Lung (tissue), 12 donors: ENCODE results near the gene KRTAP10-8. TPM values are rescaled to one million over a fixed set of nuclear protein-coding genes. Genes with fewer than 3 reads are reported as not detected.

Experiments
- ATAC-seq: fragments of 200-7000 bp; cut with Tn5 transposase; one replicate; pipeline ENCODE4 v1.9.1; 2020; ENCODE audit warnings: moderate number of reproducible peaks; ENCODE audit not compliant: insufficient read depth, low FRiP score
- DNase-seq, 3 donors: peaks; one replicate each; pipeline ENCODE4 v3.0.0-alpha.2; 2013 to 2017
- H3K27ac ChIP-seq, 2 donors: one replicate each; pipeline ENCODE4 v1.5.1; 2013; ENCODE audit warnings: mild to moderate bottlenecking in 2 of 2, moderate library complexity in 2 of 2, control low read depth in 1 of 2, inconsistent platforms in 1 of 2, low read depth in 1 of 2, low read length in 1 of 2
- H3K27me3 ChIP-seq, 3 donors: one replicate each; pipeline ENCODE4 v1.5.1; 2013; ENCODE audit warnings: low read length in 2 of 3; ENCODE audit not compliant: control insufficient read depth in 3 of 3, insufficient read depth in 3 of 3
- H3K36me3 ChIP-seq, 4 donors: one replicate each; pipeline ENCODE4 v1.5.1; 2013; ENCODE audit warnings: low read length in 4 of 4, mild to moderate bottlenecking in 1 of 4, moderate library complexity in 1 of 4; ENCODE audit not compliant: control insufficient read depth in 4 of 4, insufficient read depth in 4 of 4
- H3K4me1 ChIP-seq, 5 donors: one replicate each; pipeline ENCODE4 v1.5.1; 2013; ENCODE audit warnings: low read length in 5 of 5, mild to moderate bottlenecking in 2 of 5, moderate library complexity in 1 of 5; ENCODE audit not compliant: control insufficient read depth in 5 of 5, insufficient read depth in 5 of 5
- H3K4me3 ChIP-seq: one replicate; pipeline ENCODE4 v1.5.1; 2013; ENCODE audit warnings: mild to moderate bottlenecking, control low read depth, moderate library complexity
- H3K9ac ChIP-seq, 2 donors: one replicate each; pipeline ENCODE4 v1.5.1; 2013; ENCODE audit warnings: low read length in 2 of 2, control low read depth in 1 of 2; ENCODE audit not compliant: insufficient read depth in 1 of 2
- H3K9me3 ChIP-seq, 4 donors: one replicate each; pipeline ENCODE4 v1.5.1; 2013; ENCODE audit warnings: low read length in 3 of 4, mild to moderate bottlenecking in 1 of 4, moderate library complexity in 1 of 4; ENCODE audit not compliant: control insufficient read depth in 4 of 4, insufficient read depth in 3 of 4
- WGBS, 2 donors: extraction: QIAGEN DNeasy Blood & Tissue Kit; methylation state at CpG; one replicate each; pipeline ENCODE4 v1.1.7; 2013; 5-methylcytosine and 5-hydroxymethylcytosine counted together
- polyA plus RNA-seq, 2 donors: library from polyadenylated mRNA; stranded (reverse); fragments of 200-250 nt; gene quantifications; one replicate each; pipeline ENCODE4 v1.2.1, GENCODE V29; 2013
- total RNA-seq, 2 donors: library from RNA; depleted of rRNA in 1 of 2; stranded (reverse); fragments of >200 nt in 1 of 2; gene quantifications; one replicate each; pipeline ENCODE4 v1.2.1, GENCODE V29; 2014 to 2021
- TF ChIP-seq, protein P1 (sequence below): IDR thresholded peaks from 2 replicates; pipeline ENCODE4 v1.5.1; 2012; ENCODE audit warnings: mild to moderate bottlenecking; ENCODE audit errors: control extremely low read depth, extremely low read depth
- donor health status: control.
- donor health status: control.
- donor health status: Bipolar disorder and iron deficiency.
- donor health status: healthy.
- donor health status: DM: yes; HTN: yes; CAD: no.

Gene KRTAP10-8
- total and polyA plus RNA-seq, 4 donors, result not detected

DNA sequence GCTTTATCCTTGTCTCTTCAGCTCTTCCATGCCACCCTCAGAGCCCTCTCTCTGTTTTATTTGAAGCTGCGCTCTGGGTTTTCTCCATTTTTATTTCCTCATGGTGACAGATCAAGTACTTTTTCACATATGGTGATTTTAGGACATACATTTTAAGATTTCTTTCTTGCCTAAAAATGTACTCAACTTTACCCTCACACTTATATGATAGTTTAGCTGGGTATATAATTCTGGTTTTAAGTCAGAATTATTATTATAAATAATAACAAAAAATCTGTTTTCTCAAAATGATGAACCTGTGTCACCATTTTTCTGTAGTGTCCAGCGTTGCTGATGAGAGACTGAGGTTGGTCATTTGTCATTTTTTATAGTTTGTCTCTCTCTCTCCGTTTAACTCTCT is 30.7 kb upstream of the KRTAP10-8 start:
- no peak overlapping the region for H3K27ac ChIP-seq
- TF ChIP-seq, protein P1, sequence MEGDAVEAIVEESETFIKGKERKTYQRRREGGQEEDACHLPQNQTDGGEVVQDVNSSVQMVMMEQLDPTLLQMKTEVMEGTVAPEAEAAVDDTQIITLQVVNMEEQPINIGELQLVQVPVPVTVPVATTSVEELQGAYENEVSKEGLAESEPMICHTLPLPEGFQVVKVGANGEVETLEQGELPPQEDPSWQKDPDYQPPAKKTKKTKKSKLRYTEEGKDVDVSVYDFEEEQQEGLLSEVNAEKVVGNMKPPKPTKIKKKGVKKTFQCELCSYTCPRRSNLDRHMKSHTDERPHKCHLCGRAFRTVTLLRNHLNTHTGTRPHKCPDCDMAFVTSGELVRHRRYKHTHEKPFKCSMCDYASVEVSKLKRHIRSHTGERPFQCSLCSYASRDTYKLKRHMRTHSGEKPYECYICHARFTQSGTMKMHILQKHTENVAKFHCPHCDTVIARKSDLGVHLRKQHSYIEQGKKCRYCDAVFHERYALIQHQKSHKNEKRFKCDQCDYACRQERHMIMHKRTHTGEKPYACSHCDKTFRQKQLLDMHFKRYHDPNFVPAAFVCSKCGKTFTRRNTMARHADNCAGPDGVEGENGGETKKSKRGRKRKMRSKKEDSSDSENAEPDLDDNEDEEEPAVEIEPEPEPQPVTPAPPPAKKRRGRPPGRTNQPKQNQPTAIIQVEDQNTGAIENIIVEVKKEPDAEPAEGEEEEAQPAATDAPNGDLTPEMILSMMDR, result no peak
- peaks cover 2 to 6% (median 6%) of the 10 kb centered on the region in 3 donors for H3K27me3 ChIP-seq
- ATAC-seq (no peak), DNase-seq (no peak)
- H3K9me3 ChIP-seq, result peaks cover 0 to 35% (median 5%) of the 10 kb centered on the region in 4 donors
- no peak overlapping the region for H3K9ac ChIP-seq
- no peak overlapping the region for H3K4me3 ChIP-seq
- no peaks in the 10 kb centered on the region for H3K36me3 ChIP-seq
- 85 to 87% methylated on average over 3 of the region's 3 CpGs for WGBS, 2 donors
- H3K4me1 ChIP-seq, result no peaks in the 10 kb centered on the region

DNA sequence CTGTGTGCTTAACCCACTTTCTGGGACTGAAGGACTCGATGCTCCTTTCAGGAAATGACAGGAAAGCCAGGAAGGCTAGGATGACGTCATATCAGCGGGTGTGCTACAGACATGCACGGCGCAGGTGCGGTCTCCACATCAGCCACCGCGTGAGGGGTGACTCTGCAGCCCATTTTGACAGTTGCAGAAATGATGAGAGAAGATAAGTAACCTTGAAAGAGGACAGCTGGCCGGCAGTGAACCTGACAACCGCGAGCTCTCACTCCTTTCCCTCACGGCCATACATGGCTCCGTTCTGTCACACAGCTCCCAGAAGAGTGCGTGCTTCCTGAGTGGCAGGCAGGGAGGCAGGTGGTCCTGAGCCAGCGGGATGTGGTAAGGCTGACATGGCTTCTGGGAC is 29.8 kb upstream of the KRTAP10-8 start:
- Histone ChIP-seq H3K4me1 (no peaks in the 10 kb centered on the region), H3K9ac (no peak overlapping the region), H3K9me3 (peaks cover 0 to 35% (median 4%) of the 10 kb centered on the region in 4 donors), H3K27me3 (peaks cover 2 to 6% (median 6%) of the 10 kb centered on the region in 3 donors), H3K36me3 (no peaks in the 10 kb centered on the region), H3K27ac (no peak overlapping the region), H3K4me3 (no peak overlapping the region)
- TF ChIP-seq, protein P1, result no peak
- no peak for ATAC-seq
- 76% methylated on average over 15 of the region's 15 CpGs for WGBS, 2 donors
- DNase-seq, result no peak

DNA sequence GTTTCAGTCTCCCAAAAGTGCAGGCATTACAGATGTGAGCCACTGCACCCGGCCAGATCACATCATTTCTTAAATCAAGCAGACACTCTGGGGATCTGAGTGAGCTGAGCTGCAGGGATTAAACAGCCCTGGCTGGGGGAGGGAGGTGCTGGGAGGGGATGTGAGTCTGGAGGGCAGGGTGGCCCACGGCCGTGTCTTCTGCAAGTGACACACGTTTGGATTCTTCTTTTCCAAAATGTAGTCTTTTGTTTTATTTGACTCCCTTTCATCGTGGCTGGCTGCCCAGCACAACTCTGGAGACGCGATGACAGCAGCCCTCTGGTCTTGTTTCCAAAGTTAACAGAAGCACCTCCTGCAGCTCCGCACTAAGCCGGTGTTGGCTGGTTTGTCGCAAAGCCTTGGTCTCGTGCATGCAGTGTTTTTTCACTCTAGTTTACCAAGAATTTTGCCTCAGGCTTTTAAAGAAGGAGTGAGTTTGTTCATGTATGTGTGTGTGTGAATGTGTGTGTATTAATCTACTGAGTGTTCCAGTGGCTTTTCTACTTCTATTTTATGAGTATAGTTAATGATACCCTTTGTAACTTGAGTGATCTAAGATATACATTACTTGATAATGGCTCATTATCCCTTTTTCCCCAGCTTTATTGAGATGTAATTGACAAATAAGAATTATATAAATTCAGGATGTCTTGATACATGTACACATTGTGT is 28.6 kb upstream of the KRTAP10-8 start:
- no peaks in the 10 kb centered on the region for H3K4me1 ChIP-seq
- 33 to 47% methylated on average over 11 of the region's 11 CpGs for WGBS, 2 donors
- H3K9me3 ChIP-seq, result peaks cover 0 to 31% (median 1%) of the 10 kb centered on the region in 4 donors
- peaks cover 2 to 6% (median 6%) of the 10 kb centered on the region in 3 donors for H3K27me3 ChIP-seq
- TF ChIP-seq, protein P1, result no peak
- H3K36me3 ChIP-seq, result no peaks in the 10 kb centered on the region
- no peak overlapping the region for H3K4me3 ChIP-seq
- ATAC-seq (no peak), DNase-seq (peak; percentile 28 to 76 (median 43))
- H3K9ac ChIP-seq, result no peak overlapping the region
- H3K27ac ChIP-seq, result no peak overlapping the region
